HEK293 (cell line): ENCODE data around the gene CD40.

Experiments used
- CTCF ChIP-seq: fragments of 450-650 bp; formaldehyde crosslinking; IDR thresholded peaks from 2 replicates; pipeline ENCODE4 v1.5.1; 2016; ENCODE audit warnings: missing biosample characterization, missing genetic modification characterization
- HOXD13 ChIP-seq: sonication (generic); formaldehyde crosslinking; IDR thresholded peaks from 2 replicates; pipeline ENCODE4 v1.8.0; 2022; ENCODE audit warnings: missing genetic modification reagents, borderline replicate concordance
- MYNN ChIP-seq: fragments of 450-650 bp; formaldehyde crosslinking; IDR thresholded peaks from 2 replicates; pipeline ENCODE4 v1.5.1; 2016; ENCODE audit warnings: missing biosample characterization, missing genetic modification characterization, borderline replicate concordance
- REPIN1 ChIP-seq: fragments of 450-650 bp; formaldehyde crosslinking; IDR thresholded peaks from 2 replicates; pipeline ENCODE4 v1.5.1; 2017; ENCODE audit warnings: missing biosample characterization, missing genetic modification characterization, low read depth
- REST ChIP-seq: fragments of 450-650 bp; formaldehyde crosslinking; IDR thresholded peaks from 2 replicates; pipeline ENCODE4 v1.5.1; 2016; ENCODE audit warnings: missing biosample characterization, missing genetic modification characterization
- SETDB1 ChIP-seq: IDR thresholded peaks from one replicate; pipeline ENCODE4 v1.6.1; 2017; ENCODE audit warnings: mild to moderate bottlenecking, low read length, moderate library complexity, mixed read lengths; ENCODE audit not compliant: insufficient read length
- ZBTB17 ChIP-seq: fragments of 450-650 bp; formaldehyde crosslinking; IDR thresholded peaks from 2 replicates; pipeline ENCODE4 v1.5.1; 2016; ENCODE audit warnings: missing biosample characterization, missing genetic modification characterization
- ZBTB21 ChIP-seq: fragments of 450-650 bp; formaldehyde crosslinking; IDR thresholded peaks from 2 replicates; pipeline ENCODE4 v1.5.1; 2017; ENCODE audit warnings: missing biosample characterization, missing genetic modification characterization
- ZNF157 ChIP-seq: fragments of 450-650 bp; formaldehyde crosslinking; IDR thresholded peaks from 2 replicates; pipeline ENCODE4 v1.5.1; 2016; ENCODE audit warnings: missing biosample characterization, missing genetic modification characterization
- ZNF398 ChIP-seq: fragments of 450-650 bp; formaldehyde crosslinking; IDR thresholded peaks from 2 replicates; pipeline ENCODE4 v1.5.1; 2017; ENCODE audit warnings: missing biosample characterization, missing genetic modification characterization
- ZNF513 ChIP-seq: fragments of 450-650 bp; IDR thresholded peaks from 2 replicates; pipeline ENCODE4 v1.5.1; 2018; ENCODE audit warnings: missing biosample characterization, missing genetic modification characterization
- ZNF548 ChIP-seq: fragments of 450-650 bp; formaldehyde crosslinking; IDR thresholded peaks from 2 replicates; pipeline ENCODE4 v1.5.1; 2016; ENCODE audit warnings: missing biosample characterization, missing genetic modification characterization
- ZNF704 ChIP-seq: fragments of 450-650 bp; formaldehyde crosslinking; IDR thresholded peaks from 2 replicates; pipeline ENCODE4 v1.5.1; 2016; ENCODE audit warnings: missing biosample characterization, missing genetic modification characterization
- ZNF776 ChIP-seq: fragments of 450-650 bp; formaldehyde crosslinking; IDR thresholded peaks from 2 replicates; pipeline ENCODE4 v1.5.0; 2017; ENCODE audit warnings: missing biosample characterization, missing genetic modification characterization, borderline replicate concordance

- TF ChIP-seq CTCF (tag by site-specific recombination) (no peak), ZBTB21 (tag by site-specific recombination) (no peak), ZNF398 (tag by site-specific recombination) (no peak), REST (tag by site-specific recombination) (no peak), ZBTB17 (tag by site-specific recombination) (no peak), ZNF704 (no peak), HOXD13 (CRISPR knock-in tag) (no peak), SETDB1 (no peak), REPIN1 (no peak), MYNN (no peak), ZNF157 (tag by site-specific recombination) (no peak), ZNF548 (tag by site-specific recombination) (no peak), ZNF776 (tag by site-specific recombination) (no peak), ZNF513 (tag by site-specific recombination) (no peak)
Measured at GRCh38 chr20:46169245-46170171, 51.4 kb downstream of the CD40 start.
